ENCODE results near the gene HNRNPUL1. TPM values are rescaled to one million over a fixed set of nuclear protein-coding genes. Genes with fewer than 3 reads are reported as not detected.

HNRNPUL1 gene
- total and polyA plus RNA-seq, 2 of the 8 experiments (the other 6 are each of a cell fraction or from before 2014, with no cell fraction given) = 99.5 to 264 TPM

DNA sequence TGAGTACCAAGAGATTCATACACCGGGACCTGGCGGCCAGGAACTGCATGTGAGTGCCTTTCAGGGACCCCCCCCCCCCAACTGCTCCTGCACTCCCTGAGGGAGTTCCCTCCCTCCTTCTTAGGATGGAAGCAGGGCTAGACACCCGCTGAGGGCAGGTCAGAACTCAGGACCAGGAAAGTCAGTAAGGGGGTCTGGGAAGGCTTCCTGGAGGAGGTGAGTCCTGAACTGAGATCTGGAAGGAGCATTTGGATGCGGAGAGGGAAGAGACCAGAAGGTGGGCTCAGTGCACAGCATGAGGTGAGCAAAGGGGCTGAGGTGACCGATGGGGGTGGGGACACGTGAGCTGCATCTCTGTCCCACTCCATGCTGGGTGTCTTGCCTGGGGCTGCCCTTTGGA, 10.5 kb upstream of the HNRNPUL1 start:
- Histone ChIP-seq H3K4ac (replicated peaks; ENCODE audit: insufficient read length, low read depth, low read length) (no peak overlapping the region), H2AFZ (ENCODE audit: low read length) (no peak overlapping the region), H2BK120ac (replicated peaks; ENCODE audit: low read depth, low read length) (no peak overlapping the region), H2BK20ac (ENCODE audit: low read length) (no peak overlapping the region), H3K14ac (ENCODE audit: insufficient read length) (no peak overlapping the region), H3K4me2 (ENCODE audit: insufficient read depth in 1 of 2, low read depth in 2 of 2, low read length in 2 of 2) (no peak overlapping the region), H3K36me3 (ENCODE audit: control insufficient read depth in 2 of 4, insufficient read depth in 4 of 4, low read length in 3 of 4) (peaks cover 8 to 60% (median 42%) of the 10 kb centered on the region in 4 experiments; a peak in 7 of 8 replicates), H4K20me1 (replicated peaks in 1 of 2; ENCODE audit: control insufficient read depth in 1 of 2, insufficient read depth in 2 of 2, low read length in 2 of 2) (no peaks in the 10 kb centered on the region), H3K4me1 (replicated peaks in 1 of 4; ENCODE audit: control insufficient read depth in 3 of 4, insufficient read depth in 4 of 4, low read length in 3 of 4) (no peaks in the 10 kb centered on the region), H4K5ac (ENCODE audit: insufficient read length, low read depth, low read length) (no peak overlapping the region), H4K91ac (replicated peaks; ENCODE audit: insufficient read length, low read length) (no peak overlapping the region), H3K27me3 (replicated peaks in 1 of 4; ENCODE audit: control insufficient read depth in 3 of 4, extremely low read depth in 1 of 4, insufficient read depth in 3 of 4, low read length in 3 of 4) (no peaks in the 10 kb centered on the region), H2BK12ac (ENCODE audit: low read depth, low read length) (no peak overlapping the region), H3K9ac (replicated peaks in 1 of 4; ENCODE audit: extremely low read depth in 1 of 4, low read depth in 3 of 4, low read length in 3 of 4) (no peak overlapping the region), H2BK5ac (ENCODE audit: low read depth, low read length) (no peak overlapping the region), H4K8ac (ENCODE audit: extremely low read depth, insufficient read depth, low read length) (no peak overlapping the region; the same call in 1 of the 2 replicates), H2AK5ac (ENCODE audit: low read depth, low read length) (no peak overlapping the region), H3K4me3 (ENCODE audit: extremely low read depth in 1 of 4, insufficient read depth in 2 of 4, low read depth in 3 of 4, low read length in 4 of 4) (no peak overlapping the region), H3K9me3 (ENCODE audit: insufficient read depth in 2 of 2, low read depth in 1 of 2, low read length in 1 of 2) (no peaks in the 10 kb centered on the region), H3K79me1 (ENCODE audit: low read depth, low read length) (no peaks in the 10 kb centered on the region; the same call in 1 of the 2 replicates), H3K79me2 (ENCODE audit: control insufficient read depth in 1 of 2, insufficient read depth in 2 of 2, low read length in 2 of 2) (no peaks in the 10 kb centered on the region), H2BK15ac (ENCODE audit: low read length) (no peak overlapping the region), H3K23me2 (ENCODE audit: low read depth, low read length) (no peaks in the 10 kb centered on the region), H3K23ac (ENCODE audit: insufficient read length) (no peak overlapping the region), H3K18ac (ENCODE audit: extremely low read depth, low read length) (no peak overlapping the region), H3K56ac (replicated peaks; ENCODE audit: insufficient read length, low read depth, low read length) (no peak overlapping the region), H3K27ac (ENCODE audit: low read depth, low read length) (no peak overlapping the region)
- no peak for DNase-seq (ENCODE audit: low read depth in 1 of 2, low spot score in 2 of 2)
- WGBS, 2 experiments (ENCODE audit: extremely low coverage in 1 of 2, insufficient coverage in 1 of 2, insufficient read length in 1 of 2, insufficient replicate concordance in 2 of 2, low coverage in 1 of 2, low lambda C conversion rate in 2 of 2, missing lambda C conversion rate in 1 of 2) = 92% methylated on average over 6 of the region's 6 CpGs; no CpG with 5 or more reads in 1 of the 2 experiments
- no peak for FAIRE-seq
- POLR2A ChIA-PET (ENCODE audit: partially characterized antibody) = interaction anchor here (1.6 to 1.8 kb wide), 2 partner anchors 17 to 29 kb away, joined by 4 read pairs; no protein-coding TSS in a partner anchor
- CTCF ChIA-PET (ENCODE audit: partially characterized antibody) = interaction anchor here (0.5 to 1.8 kb wide), 5 partner anchors 17 to 524 kb away, joined by 3 to 7 read pairs (median 3); no protein-coding TSS in a partner anchor
- TF ChIP-seq SP4 (IDR thresholded peaks at IDR 0.05; ENCODE audit: low read length) (no peak), ASH2L (IDR thresholded peaks at IDR 0.05; ENCODE audit: low read length) (no peak), SP1 (IDR thresholded peaks at IDR 0.05; ENCODE audit: low read depth, low read length) (no peak), SIX5 (IDR thresholded peaks at IDR 0.05; ENCODE audit: low read depth, low read length) (no peak), EZH2 (IDR thresholded peaks at IDR 0.05; ENCODE audit: low read depth, low read length, severe bottlenecking) (no peak), SIRT6 (IDR thresholded peaks at IDR 0.05; ENCODE audit: low read length) (no peak), MAFK (IDR thresholded peaks at IDR 0.05; ENCODE audit: low read depth, low read length) (no peak), CBX8 (IDR thresholded peaks at IDR 0.05; ENCODE audit: borderline replicate concordance, low read depth, low read length) (no peak), POLR2A (IDR thresholded peaks at IDR 0.05; ENCODE audit: control extremely low read depth in 1 of 2, low read depth in 2 of 2, low read length in 2 of 2) (no peak), HDAC6 (IDR thresholded peaks at IDR 0.05; ENCODE audit: low read depth, low read length) (no peak), POU5F1 (IDR thresholded peaks at IDR 0.05; ENCODE audit: low read depth, low read length) (no peak), SAP30 (IDR thresholded peaks at IDR 0.05; ENCODE audit: insufficient read depth, insufficient replicate concordance, low read length) (no peak)
- TF ChIP-seq, protein P1, sequence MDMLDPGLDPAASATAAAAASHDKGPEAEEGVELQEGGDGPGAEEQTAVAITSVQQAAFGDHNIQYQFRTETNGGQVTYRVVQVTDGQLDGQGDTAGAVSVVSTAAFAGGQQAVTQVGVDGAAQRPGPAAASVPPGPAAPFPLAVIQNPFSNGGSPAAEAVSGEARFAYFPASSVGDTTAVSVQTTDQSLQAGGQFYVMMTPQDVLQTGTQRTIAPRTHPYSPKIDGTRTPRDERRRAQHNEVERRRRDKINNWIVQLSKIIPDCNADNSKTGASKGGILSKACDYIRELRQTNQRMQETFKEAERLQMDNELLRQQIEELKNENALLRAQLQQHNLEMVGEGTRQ (IDR thresholded peaks at IDR 0.05; ENCODE audit: low read length) = no peak
- TF ChIP-seq, protein P2, sequence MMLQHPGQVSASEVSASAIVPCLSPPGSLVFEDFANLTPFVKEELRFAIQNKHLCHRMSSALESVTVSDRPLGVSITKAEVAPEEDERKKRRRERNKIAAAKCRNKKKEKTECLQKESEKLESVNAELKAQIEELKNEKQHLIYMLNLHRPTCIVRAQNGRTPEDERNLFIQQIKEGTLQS (IDR thresholded peaks at IDR 0.05; ENCODE audit: insufficient read depth, low read depth, low read length) = no peak
